Islet precursor cell (in vitro differentiated cells): ENCODE measurements around the gene PRKCE.
"Not testable (repeated sequence)": the region's sequence is repeated elsewhere in the genome, so short reads cannot be mapped to it uniquely, and the experiment has no call there.

ENCODE experiments used
- DNase-seq: peaks from one replicate; pipeline ENCODE4 v3.0.0-alpha.2; 2018

PRKCE gene

DNA sequence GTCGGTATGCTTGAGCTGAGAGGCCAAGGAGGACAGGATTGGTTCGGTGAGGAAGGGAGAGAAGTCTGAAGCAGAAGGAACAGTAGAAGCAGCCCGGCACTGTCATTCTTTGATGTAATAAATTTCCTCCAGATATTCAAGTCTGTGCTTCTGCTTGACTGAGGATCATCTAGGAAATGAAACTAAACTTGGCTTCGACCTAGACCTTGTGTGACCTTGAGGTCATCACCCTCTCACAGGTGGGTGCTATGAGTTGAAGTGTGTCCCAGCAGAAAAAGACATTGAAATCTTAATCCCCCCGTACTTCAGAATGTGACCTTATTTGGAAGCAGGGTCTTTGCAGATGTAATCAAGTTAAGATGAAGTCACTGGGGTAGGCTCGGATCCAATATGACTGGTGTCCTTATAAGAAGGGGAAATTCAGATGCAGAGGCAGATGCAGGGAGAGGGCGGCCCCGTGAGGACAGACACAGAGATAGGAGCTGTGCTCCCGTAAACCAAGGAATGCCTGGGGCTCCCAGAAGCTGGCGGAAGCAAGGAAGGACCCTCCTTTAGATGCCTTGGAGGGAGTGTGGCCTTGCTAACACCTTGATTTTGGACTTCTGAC lies 49.0 kb downstream of the PRKCE start:
- no peak for DNase-seq

DNA sequence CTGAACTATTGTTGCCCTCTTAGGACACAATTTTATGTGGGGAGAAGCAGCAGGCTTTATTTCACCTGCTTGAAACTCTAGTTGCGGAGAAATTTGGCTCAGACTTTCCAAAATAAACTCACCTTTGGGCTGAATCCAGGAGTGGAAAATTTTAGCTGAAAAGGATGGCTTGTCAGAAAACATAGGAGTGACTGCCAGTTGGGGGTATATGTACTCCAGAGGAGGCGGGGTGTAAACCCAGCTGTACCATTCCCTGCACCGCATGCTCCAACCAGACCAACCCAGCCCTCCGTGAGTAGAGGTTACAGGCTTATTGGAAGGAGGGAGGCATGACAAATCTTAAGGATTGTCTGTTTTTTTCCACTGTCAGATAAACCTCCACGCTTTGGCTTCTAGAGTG lies 53.8 kb downstream of the PRKCE start:
- DNase-seq = no peak

DNA sequence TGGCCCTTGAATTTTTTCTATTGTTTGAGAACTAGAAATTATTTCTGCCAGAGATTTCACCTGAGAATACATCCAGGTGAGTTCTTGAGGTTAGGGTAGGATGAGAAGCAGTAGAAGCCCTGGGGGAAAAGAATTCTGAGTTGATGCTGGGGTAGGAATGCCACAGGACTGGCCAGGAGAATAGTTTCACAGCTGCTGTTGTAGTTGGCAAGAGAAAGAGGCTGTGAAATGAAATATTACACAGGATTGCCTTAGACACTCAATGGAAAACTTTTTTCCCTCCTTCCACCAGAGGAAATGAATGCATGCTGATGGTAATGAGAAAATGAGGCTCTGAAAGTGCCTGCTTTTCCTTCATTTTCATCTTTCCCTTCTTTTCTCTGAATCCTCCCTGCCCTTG lies 54.6 kb downstream of the PRKCE start:
- no peak for DNase-seq

DNA sequence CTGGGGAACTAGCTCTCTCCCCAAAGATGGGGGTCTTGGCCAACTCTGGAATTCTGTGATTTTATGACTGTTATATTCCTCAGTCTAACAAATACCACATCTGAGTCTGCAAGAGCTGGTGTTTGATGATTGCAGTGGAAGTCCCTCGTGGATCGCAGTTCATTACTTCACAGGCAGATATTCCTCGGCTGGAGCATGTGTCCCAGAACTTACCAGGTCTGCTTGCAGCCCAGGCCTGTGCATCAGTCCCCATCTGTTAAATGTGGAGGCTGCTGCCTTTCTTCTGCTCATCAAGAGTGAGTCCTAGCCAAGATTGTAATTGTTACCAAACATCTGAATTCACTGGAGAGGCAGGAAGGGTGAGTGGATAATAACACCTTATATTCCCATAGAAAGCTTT lies 55.5 kb downstream of the PRKCE start:
- no peak for DNase-seq

DNA sequence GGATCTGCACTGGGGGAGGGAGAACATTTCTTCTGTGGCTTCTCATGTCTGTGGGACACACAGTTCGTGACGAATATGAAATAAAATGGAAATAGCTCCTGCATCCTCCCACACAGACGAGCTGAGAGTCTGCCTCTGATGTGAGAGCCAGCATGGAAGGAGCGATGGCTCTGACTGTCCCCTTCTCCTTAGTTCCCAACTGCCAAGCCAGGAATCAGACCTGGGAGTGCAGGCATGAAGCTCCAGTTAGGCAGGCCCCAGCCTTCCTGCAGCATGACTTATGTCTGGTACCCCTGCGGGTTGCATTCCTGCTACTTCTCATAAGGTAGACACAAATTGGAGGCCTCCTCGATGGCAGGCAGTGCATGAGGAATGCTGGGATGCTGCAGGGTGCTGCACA lies 56.2 kb downstream of the PRKCE start:
- no peak for DNase-seq

DNA sequence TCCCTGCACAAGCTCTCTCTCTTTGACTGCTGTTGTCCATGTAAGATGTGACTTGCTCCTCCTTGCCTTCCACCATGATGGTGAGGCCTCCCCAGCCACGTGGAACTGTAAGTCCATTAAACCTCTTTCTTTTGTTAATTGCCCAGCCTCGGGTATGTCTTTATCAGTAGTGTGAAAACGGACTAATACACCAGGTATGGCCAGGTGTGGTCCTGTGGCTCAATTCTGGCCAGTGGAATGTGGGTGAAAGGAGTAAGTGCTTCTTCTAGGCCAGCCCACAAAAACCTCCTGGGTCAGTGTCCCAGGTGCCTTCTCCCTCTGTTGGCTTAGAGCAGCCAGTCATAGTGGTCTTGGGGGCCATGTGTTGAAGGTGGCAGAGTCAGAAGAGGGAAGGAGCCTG lies 57.0 kb downstream of the PRKCE start:
- no peak for DNase-seq

DNA sequence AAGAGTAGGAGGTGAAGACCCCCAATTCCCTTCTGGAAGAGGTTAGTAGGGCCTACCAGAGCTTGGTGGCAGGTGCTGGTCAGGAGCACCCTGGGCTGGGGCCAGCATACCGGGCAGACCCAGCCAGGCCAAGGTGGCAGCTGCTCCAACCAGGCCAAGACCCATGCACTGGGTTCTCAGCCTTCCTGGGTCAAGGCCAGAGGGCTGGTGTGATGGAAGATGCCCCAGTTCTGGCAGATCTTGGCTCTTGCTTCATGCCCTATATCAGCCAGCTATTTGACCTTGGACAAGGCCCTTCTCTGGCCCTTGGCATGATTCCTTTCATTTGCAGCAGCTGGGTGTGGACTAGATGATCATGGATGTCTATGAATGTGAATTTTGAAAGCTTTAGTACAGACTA lies 57.7 kb downstream of the PRKCE start:
- no peak for DNase-seq

DNA sequence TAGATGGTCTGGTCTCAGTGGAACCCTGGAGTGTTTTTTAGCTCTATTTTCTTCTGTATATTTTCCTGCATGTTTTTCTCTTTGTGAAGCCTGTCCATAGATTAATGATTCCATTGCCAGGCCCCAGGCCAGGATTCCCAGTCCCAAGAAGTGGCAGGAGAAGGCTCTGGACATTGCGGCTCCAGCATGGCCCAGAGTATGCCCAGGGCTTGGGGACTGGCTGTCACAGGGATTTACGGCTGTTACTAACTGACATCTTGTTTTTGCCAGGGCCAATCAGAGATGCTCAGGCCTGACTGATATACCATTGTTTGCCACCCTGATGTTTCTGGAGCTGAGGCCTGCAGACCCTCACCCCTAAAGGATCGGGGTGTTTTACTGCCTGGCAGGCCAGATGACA lies 59.0 kb downstream of the PRKCE start:
- DNase-seq = no peak

DNA sequence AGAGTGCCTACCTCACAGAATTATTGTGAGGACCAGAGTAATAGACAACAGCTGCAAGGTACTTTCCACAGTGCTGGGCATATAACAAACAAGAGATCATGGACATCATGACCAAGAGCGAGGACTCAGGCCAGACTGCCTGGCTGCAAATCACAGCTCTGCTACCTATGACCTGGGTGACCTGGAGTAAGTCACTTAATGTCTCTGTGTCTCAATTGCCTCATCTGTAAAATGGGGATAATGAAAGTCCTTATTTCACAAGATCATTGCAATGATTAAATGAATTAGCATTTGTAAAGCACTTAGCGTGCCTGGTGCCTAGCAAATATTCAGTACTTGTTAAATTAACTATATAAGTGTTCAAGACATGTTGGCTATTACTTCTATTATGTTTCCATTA lies 59.7 kb downstream of the PRKCE start:
- no peak for DNase-seq

DNA sequence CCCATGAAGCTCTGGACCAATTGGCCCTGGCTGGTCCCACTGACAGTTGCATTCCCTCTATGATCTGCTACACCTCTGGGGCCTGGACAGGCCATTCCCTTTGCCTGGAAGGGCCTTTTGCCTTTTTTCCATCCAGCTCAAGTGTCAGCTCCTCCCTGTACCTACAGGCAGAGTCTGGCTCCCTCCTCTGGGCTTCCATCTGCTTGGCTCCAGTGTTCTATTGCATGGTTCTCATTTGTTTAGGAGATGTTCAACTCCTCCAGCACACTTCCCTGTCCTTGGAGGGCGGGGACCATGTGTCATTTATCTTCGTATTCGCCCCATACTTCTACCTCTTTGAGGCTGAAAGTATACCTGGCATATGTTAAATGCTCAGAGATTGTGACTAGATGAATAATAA lies 61.1 kb downstream of the PRKCE start:
- DNase-seq = no peak

DNA sequence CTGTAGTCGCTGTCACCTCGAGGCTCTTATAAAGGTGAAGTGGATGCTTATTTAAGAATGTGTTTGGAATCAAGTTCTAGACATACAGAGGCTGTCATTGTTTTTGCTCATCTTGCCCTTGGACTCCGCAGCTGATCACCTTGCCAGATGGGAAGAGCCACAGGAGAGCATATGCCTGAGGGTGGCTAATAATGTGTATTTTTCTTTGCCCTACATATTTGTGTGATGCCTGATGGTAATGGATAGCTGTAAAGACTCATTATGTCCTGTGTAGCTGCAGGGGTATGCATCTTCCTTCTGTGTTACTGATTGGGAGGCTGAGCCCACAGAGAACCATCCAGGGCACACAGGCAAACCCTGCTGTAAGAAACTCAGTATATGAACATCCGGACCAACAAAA lies 61.7 kb downstream of the PRKCE start:
- no peak for DNase-seq

DNA sequence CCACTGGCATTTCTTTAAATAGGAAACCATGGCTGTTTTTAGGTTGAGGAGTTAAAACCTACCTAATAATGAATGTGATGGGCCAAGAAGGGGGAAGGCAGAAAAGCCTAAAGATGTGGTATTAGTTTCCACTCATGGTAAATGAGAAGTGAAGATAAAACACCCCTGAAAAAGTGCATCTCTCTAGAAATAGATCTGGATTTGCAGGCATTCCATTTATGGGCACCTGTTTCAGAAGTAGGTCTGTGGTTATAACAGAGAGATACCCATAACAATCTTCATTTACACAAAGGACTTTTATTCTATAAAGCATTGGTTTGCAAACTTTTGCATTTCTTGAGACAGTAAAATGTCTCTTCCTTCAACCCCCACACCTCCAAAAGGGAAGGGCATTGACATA lies 62.1 kb downstream of the PRKCE start:
- DNase-seq = no peak

DNA sequence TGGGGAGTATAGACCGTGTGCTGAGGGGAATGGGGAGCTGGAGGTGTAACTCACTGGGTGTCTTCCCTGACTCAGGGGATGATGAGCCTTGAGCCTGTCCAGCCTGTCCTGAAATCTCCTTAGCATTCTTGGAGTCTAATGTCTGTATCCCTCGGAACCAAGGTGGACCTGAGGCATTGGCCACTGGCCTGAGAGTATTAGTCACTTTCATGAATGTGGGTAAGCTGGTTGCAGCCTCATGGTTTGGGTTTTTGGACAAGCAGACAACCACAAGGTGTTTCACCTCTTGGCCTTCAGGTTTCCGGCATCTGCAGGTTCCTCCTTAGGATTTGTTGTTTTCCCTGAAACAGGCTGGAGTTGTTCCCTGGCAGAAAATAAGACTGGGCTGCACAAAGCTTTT lies 63.2 kb downstream of the PRKCE start:
- no peak for DNase-seq

DNA sequence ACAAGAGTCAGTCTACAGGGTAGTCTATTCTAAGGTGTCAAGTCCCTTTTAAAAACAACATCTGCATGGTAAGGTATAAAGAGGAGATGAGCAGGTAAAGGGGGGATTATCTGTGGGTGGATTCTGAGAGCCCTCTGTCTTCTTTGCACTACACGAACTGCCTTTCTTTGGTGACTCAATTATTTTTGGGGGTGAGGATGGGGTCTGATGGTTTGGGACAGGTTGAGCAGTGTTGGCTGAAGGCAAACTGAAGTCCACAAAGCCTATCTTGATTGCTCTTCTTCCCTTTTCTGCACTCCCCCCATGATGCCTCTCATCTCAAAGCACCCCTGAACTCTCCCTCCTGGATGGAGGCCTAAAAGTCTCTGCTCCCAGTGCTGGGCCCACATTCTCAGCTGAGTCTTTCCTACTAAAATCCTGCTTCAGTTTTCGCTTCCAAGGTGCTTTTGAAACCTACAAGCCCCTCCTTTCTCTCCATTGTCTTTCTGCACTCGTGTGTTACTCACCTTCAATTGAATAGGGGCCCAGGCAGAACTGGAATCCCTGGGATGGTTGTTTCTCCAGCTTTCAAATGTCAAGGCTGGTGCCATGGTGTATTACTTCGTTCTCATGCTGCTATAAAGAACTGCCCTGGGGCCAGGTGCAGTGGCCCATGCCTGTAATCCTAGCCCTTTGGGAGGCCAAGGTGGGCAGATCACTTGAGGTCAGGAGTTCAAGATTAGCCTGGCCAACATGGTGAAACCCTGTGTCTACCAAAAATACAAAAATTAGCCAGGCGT lies 64.3 kb downstream of the PRKCE start:
- DNase-seq = no peak

DNA sequence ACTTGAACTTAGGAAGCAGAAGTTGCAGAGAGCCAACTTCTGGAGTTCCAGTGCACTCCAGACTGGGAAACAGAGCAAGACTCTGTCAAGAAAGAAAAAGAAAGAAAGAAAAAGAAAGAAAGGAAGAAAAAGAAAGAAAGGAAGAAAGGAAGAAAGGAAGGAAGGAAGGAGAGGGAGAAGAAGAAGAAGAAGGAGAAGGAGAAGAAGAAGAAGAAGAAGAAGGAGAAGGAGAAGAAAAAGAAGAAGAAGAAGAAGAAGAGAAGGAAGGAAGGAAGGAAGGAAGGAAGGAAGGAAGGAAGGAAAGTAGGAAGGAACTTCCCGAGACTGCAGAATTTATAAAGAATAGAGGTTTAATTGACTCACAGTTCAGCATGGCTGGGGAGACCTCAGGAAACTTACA lies 65.0 kb downstream of the PRKCE start:
- not testable (repeated sequence) for DNase-seq

DNA sequence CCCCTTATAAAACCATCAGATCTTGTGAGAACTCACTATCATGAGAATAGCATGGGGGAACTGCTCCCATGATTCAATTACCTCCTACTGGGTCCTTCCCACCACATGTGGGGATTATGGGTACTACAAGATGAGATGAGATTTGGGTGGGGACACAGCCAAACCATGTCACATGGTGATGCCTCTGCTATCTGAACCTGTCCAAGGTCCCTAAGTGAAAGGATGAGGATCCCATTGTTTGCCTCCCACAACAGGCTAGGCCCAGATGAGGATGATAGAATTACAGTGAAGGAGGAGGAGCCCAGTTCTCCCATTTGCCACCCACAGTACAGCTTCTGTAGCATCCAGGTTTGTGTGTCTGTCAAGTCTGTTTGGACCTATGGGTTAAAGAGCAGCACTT lies 65.4 kb downstream of the PRKCE start:
- DNase-seq = no peak

DNA sequence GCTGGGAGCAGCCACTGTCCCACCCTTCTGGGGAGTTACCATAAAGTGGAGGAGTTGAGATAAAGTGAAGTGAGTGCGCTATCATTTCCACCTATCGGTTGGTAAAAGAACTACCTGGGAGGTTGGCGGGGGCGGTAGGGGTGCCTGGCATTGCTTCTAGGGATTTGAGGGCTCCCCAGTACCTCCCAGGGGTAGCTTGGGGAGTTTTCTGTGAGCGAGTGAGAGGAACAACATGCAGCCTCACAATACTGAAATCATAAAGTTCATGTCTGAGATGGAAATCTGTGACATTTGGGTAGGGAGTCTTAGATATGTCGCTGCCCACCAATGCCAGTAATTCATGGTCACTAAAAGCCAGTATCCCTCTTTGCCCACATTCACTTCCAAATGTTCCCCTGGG lies 68.7 kb downstream of the PRKCE start:
- no peak for DNase-seq

DNA sequence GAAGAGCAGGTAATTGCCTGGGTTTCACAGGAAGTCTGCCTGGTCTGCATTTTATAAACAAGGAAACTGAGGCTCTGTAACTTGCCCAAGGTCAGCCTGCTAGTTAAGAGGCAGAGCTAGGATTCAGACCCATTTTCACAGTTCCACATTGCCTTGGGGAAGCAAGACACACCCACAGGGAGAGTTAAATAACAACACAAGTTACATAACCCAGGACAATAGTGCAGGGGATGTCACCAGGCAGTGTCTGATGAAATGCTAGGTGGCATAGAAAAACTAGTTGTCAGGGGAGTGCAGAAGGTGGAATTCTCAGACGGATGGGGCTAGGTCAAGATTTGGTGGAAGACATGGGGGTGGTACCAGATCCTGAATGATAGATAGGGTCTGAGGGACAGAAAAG lies 69.7 kb downstream of the PRKCE start:
- no peak for DNase-seq

DNA sequence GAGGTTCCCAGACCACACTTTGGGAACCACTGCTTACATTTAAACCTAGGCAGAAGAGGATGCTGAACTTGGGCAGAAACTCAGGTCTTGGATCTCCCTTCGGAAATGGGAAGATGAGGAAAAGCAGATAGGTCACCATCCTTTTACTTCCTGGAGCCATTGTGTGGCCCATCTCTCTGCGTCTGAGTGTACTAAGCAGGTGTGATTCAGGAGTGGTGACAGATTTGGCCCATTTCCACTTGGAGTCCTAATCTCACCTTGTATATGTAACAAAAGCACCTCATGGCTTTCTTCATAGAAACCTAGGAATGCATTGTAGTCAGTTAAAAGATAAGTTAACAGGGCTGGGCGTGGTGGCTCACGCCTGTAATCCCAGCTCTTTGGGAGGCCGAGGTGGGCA lies 71.0 kb downstream of the PRKCE start:
- DNase-seq = no peak

DNA sequence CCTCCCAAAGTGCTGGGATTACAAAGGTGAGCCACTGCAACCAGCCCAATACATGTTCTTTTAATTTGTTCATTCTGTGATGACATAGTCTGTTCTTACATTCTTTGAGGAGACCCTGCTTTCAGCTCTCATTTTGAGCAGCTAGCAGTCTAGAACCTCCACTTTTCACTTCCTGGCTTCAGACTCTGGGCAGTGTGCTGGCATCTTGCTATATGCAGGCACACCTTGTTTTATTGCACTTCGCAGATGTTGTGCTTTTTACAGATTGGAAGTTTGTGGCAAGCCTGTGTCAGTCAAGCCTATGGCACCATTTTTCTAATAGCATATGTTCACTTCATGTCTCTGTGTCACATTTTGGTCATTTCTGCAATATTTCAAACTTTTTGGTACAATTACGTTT lies 72.4 kb downstream of the PRKCE start:
- no peak for DNase-seq

DNA sequence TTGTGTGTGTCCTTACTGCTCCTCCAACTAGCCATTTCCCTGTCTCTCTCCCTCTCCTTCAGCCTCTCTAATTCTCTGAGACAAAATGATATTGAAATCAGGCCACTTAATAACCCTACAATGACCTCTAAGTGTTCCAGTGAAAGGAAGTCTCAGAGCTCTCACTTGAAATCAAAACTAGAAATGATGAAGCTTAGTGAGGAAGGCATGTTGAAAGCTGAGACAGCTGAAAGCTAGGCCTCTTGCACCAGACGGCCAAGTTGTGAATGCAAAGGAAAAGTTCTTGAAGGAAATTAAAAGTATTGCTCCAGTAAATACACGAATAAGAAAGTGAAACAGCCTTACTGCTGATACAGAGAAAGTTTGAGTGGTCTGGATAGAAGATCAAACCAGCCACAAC lies 72.9 kb downstream of the PRKCE start:
- DNase-seq = no peak

DNA sequence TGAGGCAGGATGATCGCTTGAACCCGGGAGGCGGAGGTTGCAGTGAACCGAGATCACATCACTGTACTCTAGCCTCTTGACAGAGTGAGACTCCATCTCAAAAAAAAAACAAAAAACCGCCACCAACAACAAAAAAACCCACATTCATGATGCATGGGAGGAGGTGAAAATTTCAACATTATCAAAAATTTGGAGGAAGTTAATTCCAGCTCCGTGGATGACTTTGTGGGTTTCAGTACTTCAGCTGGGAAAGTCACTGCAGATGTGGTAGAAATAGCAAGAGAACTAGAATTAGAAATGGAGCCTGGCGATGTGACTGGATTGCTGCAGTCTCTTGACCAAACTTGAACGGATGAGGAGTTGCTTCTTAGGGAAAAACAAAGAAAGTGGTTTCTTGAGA lies 74.3 kb downstream of the PRKCE start:
- DNase-seq = no peak

DNA sequence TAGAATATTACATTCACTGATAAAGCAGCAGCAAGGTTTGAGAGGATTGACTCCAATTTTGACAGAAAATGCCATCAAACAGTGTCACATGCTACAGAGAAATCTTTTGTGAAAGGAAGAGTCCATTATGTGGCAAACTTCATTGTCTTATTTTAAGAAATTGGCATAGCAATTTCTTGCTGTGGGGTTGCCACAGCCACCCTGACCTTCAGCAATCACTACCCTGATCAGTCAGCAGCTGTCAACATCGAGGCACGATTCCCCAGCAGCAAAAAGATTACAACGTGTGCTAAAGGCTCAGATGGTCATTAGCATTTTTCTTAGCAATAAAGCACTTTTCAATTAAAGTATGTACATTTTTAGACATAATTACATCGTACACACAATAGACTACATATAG lies 74.7 kb downstream of the PRKCE start:
- no peak for DNase-seq

DNA sequence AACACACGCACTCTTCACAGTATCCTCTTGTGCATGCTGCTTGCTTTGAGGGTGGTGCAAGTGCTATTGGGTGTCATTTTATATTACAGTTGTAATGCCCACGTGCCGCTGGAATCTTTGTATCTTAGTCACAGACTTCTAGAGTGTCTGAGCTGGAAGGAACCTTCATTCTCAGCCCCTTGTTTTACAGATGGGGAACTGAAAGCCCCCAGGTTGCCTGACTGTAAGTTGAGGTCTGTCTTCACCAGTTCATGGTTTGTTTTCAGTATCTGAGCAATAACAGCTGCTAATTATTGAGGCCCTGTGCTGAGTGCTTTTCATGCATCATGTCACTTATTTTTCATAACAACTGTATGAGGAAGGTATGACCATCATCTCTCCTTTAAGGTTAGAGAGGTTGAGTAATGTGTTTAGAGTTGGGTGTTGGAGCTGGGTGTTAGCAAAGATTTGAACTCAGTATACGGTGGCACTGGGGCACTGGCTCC lies 77.0 kb downstream of the PRKCE start:
- no peak for DNase-seq
